Non-pigmented ciliary epithelial cell (primary cell): ENCODE data around the gene OTULINL.
"Not testable (repeated sequence)": the region's sequence is repeated elsewhere in the genome, so short reads cannot be mapped to it uniquely, and the experiment has no call there.

Experiments used
- DNase-seq: peaks from one replicate; pipeline ENCODE4 v3.0.0-alpha.2; 2010; ENCODE audit warnings: low read depth

The OTULINL gene

DNA sequence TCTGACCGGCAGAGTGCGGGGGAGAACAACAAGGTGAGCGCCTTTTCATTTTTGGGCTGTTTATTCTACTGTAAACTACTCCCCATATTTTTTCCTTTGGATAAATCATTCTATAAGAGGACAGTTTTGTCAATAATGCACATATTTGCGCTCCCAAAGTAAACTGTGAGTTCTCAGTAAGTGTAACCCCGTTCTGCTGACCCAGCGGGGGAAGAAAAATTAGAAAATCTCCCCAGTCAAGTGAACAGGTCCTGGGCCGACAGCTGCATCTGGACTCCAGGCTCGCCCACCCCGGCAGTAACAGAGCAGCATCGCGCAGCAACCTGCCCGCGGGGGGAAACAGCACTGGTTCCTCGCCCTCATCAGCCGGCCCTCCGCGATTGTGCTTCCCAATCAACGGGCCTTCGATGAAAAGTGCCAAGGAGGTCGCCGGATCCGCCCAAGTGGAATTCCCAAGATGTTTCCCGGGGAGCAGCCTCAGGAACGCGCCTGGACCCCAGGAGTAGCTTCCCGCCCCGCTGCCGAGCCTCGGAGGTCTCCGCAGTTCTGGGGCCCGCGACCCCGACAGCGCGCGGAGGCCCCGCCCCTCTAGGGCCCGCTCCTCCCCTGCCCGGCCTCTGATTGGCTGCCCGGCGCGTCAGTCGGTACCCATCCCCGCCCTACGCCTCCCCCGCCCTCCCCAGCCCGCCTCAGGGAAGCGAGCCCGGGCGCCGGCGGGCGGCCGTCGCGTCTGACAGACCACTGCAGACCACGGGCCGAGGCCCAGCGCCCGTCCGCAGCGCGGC is at the start of gene OTULINL:
Gene OTULINL, plus strand, starts transcription at position 687 of the 785 bp plus-strand sequence. CDS start 103 bp downstream, outside the sequence.
- no peak for DNase-seq

GRCh38 chr5:14532180-14532579 is 49.4 kb upstream of the OTULINL start:
- DNase-seq: no peak

GRCh38 chr5:14534773-14535172 is 46.8 kb upstream of the OTULINL start:
- no peak for DNase-seq

DNA sequence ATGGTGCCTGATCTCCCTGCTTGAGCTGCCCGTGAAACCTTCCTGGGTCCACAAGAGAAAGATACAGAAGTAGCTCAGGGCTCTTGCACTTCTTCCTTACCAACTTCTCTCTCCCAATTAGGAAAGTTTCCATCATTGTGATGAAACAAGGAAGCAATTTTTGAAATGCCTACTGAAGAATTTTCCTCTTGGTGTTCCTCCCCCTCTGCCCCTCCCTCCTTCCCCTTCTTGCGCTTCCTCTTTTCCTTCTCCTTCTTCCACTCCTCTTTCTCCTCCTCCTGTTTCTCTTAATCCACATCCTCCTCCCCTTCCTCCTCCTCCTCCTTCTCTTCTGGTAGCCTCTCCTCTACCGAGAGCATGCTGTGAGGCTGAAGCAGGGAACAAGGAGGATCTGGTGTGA is 36.3 kb upstream of the OTULINL start:
- no peak for DNase-seq

DNA sequence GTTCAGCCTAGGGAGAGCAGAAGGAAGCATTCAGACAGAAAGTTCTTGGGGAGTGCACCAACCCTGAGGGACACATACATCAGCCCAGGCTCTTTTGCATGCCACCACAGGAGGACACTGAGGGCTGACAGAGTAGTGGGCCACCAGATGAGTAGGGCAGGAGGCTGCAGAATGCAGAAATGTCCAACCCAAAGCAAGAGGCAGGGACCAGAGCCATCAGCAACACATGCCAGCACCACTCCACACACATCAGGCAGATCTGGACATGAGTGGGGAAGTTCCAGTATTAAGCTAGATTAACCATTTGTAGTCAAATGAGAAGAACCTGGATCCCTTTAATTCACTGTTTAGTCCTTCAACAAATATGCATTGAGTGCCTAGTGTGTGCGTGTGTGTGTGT is 35.7 kb upstream of the OTULINL start:
- DNase-seq: no peak

DNA sequence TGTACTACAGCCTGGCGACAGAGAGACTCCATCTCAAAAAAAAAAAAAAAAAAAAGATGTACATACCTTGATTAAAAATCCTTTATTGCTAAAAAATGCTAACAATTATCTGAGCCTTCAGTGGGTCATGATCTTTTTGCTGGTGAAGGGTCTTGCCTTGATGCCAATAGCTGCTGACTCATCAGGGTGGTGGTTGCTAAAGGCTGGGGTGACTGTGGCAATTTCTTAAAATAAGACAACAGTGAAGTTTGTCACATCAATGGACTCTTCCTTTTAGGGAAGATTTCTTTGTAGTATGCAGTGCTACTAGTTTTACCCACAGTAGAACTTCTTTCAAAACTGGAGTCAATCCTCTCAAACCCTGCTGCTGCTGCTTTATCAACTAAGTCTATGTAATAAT is 33.9 kb upstream of the OTULINL start:
- DNase-seq: no peak

- no peak for DNase-seq
These were observed 30.4 kb upstream of the OTULINL start for GRCh38 chr5:14551211-14551610.

GRCh38 chr5:14552017-14552416 is 29.6 kb upstream of the OTULINL start:
- no peak for DNase-seq

GRCh38 chr5:14554288-14554687 is 27.3 kb upstream of the OTULINL start:
- not testable (repeated sequence) for DNase-seq

DNA sequence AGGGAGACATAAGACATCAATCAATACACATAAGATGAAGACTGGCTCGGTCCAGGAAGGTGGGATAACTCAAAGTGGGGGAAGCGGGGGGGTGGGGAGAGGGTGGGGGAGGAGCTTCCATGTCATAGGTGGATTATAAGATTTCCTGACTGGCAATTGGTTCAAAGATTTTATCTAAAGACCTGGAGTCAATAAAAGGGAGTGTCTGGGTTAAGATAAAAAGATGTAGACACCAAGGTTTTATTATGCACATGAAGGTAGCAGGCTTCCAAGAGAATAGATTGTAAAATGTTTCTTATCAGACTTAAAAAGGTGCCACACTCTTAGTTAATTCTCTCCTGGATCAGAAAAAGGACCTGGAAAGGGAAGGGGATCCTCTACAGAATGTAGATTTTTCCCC is 25.6 kb upstream of the OTULINL start:
- no peak for DNase-seq

DNA sequence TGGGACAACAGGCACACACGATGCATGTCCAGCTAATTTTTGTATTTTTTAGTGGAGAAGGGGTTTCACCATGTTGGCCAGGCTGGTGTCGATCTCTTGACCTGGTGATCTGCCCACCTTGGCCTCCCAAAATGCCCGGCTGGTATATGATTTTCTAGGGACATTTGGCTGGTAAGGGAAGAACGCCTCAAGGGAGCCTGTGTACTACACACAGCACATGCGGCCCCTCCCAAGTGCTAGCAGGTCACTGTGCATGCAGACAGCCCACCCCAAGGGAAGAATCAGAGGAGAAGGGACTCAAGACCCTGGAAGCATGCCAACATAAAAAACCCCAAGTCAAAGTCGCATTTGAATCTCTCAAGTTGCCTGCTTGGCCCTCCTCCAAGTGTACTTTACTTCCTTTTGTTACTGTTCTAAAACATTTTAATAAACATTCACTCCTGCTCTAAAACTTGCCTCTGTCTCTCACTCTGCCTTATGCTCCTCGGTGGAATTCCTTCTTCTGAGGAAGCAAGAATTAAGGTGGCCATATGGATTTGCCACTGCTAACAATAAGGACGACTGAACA is 24.3 kb upstream of the OTULINL start:
- no peak for DNase-seq

DNA sequence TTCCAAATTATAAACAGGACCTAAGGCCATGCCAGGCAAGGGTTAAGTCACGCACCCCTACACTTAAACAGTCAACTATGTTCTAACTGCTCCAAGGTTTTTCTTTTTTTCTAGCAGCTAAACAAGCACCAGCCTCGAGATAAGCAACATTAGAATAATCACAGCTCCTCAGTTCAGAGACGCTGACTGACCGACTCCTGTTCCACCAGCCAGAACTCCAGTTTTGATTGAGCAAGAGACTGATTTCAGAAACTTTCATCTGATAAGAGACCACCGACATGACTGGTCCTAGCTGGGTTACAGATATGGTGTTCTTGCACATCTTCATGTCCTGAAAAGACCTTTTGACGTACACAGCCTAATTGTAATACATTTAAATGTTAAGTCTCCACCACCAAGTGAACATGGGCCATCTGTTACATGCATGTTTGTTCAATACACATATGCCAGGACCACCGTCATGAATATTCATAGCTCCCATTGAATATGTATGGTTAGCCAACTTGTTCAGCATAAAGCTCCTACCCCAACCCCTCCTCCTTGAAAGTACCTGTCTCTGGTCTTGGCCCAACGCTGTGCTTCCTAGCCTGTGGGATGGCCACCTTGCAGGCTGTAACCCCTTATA is 23.7 kb upstream of the OTULINL start:
- DNase-seq: no peak

- DNase-seq: no peak
These were observed 21.4 kb upstream of the OTULINL start for GRCh38 chr5:14560091-14560595.

DNA sequence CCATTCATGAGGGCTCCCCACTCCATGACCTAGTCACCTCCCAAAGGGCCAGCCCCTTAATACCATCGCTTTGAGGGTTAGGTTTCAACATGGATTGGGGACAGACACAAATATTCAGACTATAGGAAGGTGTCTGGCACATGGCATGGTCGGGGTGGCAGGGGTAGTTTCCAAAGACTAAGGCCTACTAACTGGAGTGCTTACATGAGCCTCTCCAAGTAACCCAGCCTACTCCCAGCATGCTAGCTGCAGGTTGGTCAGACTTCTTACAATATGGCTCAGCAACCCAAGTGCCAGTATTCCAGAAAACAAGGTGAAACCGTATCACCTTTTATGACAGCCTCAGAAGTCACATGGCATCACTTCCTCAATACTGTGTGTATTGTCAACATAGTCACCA is 19.9 kb upstream of the OTULINL start:
- DNase-seq: no peak

- no peak for DNase-seq
These were observed 13.3 kb upstream of the OTULINL start for GRCh38 chr5:14568333-14568732.

- no peak for DNase-seq
These were observed 11.5 kb upstream of the OTULINL start for GRCh38 chr5:14569948-14570691.

GRCh38 chr5:14571901-14572300 is 9.7 kb upstream of the OTULINL start:
- no peak for DNase-seq

GRCh38 chr5:14572385-14572784 is 9.2 kb upstream of the OTULINL start:
- DNase-seq: no peak

- DNase-seq: no peak
These were observed 8.8 kb upstream of the OTULINL start for GRCh38 chr5:14572836-14573235.

DNA sequence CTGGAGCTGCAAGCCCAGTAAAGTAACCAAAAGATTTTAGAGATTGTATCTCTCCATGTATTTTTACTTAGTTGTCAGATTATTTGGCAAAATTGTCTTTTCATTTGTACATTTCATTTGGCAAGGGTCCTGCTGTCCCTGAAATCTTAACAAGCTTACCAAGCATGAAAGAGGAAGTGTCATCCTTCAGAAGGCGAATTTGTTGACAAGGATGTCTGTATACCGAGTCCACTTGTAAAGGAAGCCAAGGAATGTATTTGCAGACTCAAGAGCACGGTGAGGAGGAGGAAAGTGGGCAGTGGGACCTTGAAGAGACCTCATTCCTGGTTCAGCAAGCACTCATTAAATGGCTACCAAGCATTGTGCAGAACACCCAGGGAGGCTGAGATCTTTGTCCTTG is 7.5 kb upstream of the OTULINL start:
- DNase-seq: no peak

GRCh38 chr5:14574891-14575508 is 6.6 kb upstream of the OTULINL start:
- no peak for DNase-seq

- no peak for DNase-seq
These were observed 5.4 kb upstream of the OTULINL start for GRCh38 chr5:14576206-14576605.
